ENCODE data around the gene SORCS1.

- TF ChIP-seq, protein P1, sequence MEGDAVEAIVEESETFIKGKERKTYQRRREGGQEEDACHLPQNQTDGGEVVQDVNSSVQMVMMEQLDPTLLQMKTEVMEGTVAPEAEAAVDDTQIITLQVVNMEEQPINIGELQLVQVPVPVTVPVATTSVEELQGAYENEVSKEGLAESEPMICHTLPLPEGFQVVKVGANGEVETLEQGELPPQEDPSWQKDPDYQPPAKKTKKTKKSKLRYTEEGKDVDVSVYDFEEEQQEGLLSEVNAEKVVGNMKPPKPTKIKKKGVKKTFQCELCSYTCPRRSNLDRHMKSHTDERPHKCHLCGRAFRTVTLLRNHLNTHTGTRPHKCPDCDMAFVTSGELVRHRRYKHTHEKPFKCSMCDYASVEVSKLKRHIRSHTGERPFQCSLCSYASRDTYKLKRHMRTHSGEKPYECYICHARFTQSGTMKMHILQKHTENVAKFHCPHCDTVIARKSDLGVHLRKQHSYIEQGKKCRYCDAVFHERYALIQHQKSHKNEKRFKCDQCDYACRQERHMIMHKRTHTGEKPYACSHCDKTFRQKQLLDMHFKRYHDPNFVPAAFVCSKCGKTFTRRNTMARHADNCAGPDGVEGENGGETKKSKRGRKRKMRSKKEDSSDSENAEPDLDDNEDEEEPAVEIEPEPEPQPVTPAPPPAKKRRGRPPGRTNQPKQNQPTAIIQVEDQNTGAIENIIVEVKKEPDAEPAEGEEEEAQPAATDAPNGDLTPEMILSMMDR (tag by site-specific recombination; IDR thresholded peaks at IDR 0.05): no peak
- TF ChIP-seq YY1 (tag by site-specific recombination; IDR thresholded peaks at IDR 0.05): no peak
Measured at GRCh38 chr10:106996510-106996909, 168.0 kb downstream of the SORCS1 start.

All from HEK293 (cell line).